ENCODE data around the gene ZBTB7C. TPM values are rescaled to one million over a fixed set of nuclear protein-coding genes. Genes with fewer than 3 reads are reported as not detected.

Gene ZBTB7C
- total RNA-seq, 6 donors from 2014 or later, result 6.1 to 18.1 (median 12.2) TPM

DNA sequence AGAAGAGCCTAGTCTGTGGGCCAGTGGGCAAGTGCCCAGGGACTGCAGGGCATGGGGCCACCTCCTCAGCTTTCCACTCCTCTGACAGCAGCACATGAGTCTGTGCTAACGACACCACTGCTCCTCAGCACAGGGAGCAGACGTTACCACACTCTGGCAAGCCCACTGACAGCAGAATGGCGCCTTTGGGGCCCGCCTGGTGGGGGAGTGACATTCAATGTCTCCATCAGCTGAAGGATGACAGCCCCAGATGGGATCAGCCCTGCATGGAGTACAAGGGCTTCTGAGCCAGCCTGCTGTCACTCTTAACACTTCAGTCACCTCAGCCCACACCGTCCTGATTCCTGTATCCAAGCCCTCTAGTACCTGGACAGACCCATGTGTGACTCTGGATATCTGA, 329.3 kb downstream of the ZBTB7C start:
- 93 to 95% methylated on average over 4 to 5 of the region's 5 CpGs for WGBS, 2 donors
- ATAC-seq (ENCODE audit: low FRiP score in 2 of 2) (no peak), DNase-seq (no peak)
- no peaks in the 10 kb centered on the region for H3K27me3 ChIP-seq
- H3K4me1 ChIP-seq, result no peaks in the 10 kb centered on the region
- no peak overlapping the region for H3K27ac ChIP-seq
- TF ChIP-seq, protein P1, sequence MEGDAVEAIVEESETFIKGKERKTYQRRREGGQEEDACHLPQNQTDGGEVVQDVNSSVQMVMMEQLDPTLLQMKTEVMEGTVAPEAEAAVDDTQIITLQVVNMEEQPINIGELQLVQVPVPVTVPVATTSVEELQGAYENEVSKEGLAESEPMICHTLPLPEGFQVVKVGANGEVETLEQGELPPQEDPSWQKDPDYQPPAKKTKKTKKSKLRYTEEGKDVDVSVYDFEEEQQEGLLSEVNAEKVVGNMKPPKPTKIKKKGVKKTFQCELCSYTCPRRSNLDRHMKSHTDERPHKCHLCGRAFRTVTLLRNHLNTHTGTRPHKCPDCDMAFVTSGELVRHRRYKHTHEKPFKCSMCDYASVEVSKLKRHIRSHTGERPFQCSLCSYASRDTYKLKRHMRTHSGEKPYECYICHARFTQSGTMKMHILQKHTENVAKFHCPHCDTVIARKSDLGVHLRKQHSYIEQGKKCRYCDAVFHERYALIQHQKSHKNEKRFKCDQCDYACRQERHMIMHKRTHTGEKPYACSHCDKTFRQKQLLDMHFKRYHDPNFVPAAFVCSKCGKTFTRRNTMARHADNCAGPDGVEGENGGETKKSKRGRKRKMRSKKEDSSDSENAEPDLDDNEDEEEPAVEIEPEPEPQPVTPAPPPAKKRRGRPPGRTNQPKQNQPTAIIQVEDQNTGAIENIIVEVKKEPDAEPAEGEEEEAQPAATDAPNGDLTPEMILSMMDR (IDR thresholded peaks at IDR 0.05), result no peak
- no peaks in the 10 kb centered on the region for H3K9me3 ChIP-seq
- no peak overlapping the region for H3K4me3 ChIP-seq
- no peaks in the 10 kb centered on the region for H3K36me3 ChIP-seq

DNA sequence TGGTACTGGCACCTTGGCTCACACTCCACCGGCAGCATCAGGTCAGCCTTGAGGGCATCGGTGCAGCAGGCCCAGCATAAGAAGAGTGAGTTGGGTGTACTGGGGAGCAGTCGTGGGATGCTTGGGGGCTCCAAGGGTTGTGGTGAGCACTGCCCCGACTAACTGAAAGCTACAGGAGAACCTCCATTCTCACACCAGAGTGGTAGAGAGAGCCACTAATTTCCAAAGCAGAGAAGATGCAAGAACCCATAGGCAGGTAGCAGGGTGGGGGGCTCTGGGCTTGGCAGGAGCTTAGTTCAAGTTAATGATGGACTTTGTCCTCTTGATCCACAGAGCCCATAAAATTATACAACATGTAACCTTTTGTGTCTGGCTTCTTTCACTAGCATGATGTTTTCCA, 330.7 kb downstream of the ZBTB7C start:
- TF ChIP-seq EP300 (IDR thresholded peaks at IDR 0.05) (no peak), POLR2A (IDR thresholded peaks at IDR 0.05) (no peak), POLR2AphosphoS5 (IDR thresholded peaks at IDR 0.05) (no peak)
- TF ChIP-seq, protein P1 (IDR thresholded peaks at IDR 0.05), result no peak

DNA sequence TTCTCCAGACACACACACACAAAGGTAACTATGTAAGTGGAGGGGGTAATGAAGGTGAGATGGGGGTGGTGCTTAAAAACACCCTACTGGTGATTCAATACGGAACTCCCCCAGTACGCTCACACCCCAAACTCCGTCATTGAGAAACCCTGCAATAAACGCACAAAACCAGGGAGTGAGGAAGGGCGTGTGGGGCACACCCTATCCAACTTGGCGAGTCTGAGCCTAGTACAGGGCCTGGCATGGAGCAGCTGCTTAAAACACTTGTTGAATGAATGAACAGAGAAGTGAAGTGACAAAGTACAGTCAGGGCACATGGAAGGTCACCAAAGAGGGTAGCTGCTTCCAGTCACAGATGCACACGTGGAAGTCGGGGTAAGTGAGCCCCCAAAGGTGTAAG, 331.9 kb downstream of the ZBTB7C start:
- Histone ChIP-seq H3K4me3 (no peak overlapping the region), H3K27ac (no peak overlapping the region), H3K4me1 (peaks cover 0 to 5% (median 1%) of the 10 kb centered on the region in 4 donors), H3K27me3 (no peaks in the 10 kb centered on the region), H3K9me3 (no peaks in the 10 kb centered on the region), H3K36me3 (no peaks in the 10 kb centered on the region)
- WGBS, 2 donors, result 82 to 92% methylated on average over 8 of the region's 8 CpGs
- DNase-seq (no peak), ATAC-seq (ENCODE audit: low FRiP score in 2 of 2) (no peak)
- no peak for TF ChIP-seq POLR2A (IDR thresholded peaks at IDR 0.05)
- TF ChIP-seq EP300 (IDR thresholded peaks at IDR 0.05), result no peak
- TF ChIP-seq, protein P1 (IDR thresholded peaks at IDR 0.05), result no peak

More for the DNA sequence above, 330.7 kb downstream of the ZBTB7C start:
- Histone ChIP-seq H3K4me1 (peaks cover 0 to 2% (median 0%) of the 10 kb centered on the region in 4 donors), H3K27ac (no peak overlapping the region), H3K36me3 (no peaks in the 10 kb centered on the region), H3K9me3 (no peaks in the 10 kb centered on the region), H3K4me3 (no peak overlapping the region), H3K27me3 (no peaks in the 10 kb centered on the region)
- 100% methylated on average over 2 to 4 of the region's 4 CpGs for WGBS, 2 donors
- ATAC-seq (ENCODE audit: low FRiP score in 2 of 2), result no peak
- no peak for DNase-seq

DNA sequence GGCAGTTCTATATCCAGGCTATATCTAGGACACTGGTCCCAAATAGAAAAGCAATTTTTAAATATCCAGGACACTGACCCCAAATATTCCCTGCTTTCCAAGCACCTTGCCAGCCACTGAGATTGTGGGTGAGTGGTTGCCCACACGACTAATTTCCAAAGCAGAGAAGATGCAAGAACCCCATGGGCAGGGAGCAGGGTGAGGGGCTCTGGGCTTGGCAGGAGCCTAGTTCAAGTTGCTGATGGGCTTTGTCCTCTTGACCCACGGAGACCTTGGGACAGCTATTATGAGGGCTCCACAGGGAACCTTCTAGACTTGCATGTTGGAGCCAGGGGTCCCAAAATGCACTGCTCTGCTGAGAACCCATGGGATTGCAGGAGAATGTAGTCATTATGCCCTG, 332.7 kb downstream of the ZBTB7C start:
- H3K9me3 ChIP-seq, result no peaks in the 10 kb centered on the region
- no peak for DNase-seq

DNA sequence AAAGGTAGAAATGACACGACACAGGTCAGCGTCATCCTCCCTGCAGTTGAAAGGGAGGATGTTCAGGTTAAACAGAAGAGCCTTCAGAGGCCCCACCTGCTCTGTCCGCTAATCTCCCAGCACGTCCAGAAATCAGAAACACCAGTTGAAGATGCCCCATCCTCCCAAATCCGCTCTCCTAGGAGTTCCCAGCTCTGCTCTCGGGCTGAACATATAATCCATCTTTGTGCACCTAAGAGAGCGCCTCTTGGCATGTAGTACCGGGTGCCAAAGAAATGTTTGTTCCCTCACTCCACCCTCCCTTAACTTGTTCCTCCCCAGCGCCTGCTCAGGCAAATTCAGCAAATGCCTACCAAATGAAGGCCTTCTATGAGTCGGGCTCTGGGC, 333.5 kb downstream of the ZBTB7C start:
- H3K36me3 ChIP-seq, result no peaks in the 10 kb centered on the region
- DNase-seq (no peak), ATAC-seq (ENCODE audit: low FRiP score in 2 of 2) (no peak)
- TF ChIP-seq POLR2AphosphoS5 (IDR thresholded peaks at IDR 0.05) (no peak), EP300 (IDR thresholded peaks at IDR 0.05) (no peak), POLR2A (IDR thresholded peaks at IDR 0.05) (no peak)
- TF ChIP-seq, protein P1 (IDR thresholded peaks at IDR 0.05), result no peak
- 71 to 74% methylated on average over 10 of the region's 10 CpGs for WGBS, 2 donors
- no peaks in the 10 kb centered on the region for H3K9me3 ChIP-seq
- no peaks in the 10 kb centered on the region for H3K27me3 ChIP-seq
- no peak overlapping the region for H3K27ac ChIP-seq
- H3K4me3 ChIP-seq, result no peak overlapping the region
- peaks cover 0 to 5% (median 1%) of the 10 kb centered on the region in 4 donors for H3K4me1 ChIP-seq

More for the DNA sequence above, 332.7 kb downstream of the ZBTB7C start:
- Histone ChIP-seq H3K27ac (no peak overlapping the region), H3K4me3 (no peak overlapping the region), H3K4me1 (peaks cover 0 to 5% (median 1%) of the 10 kb centered on the region in 4 donors), H3K36me3 (no peaks in the 10 kb centered on the region), H3K27me3 (no peaks in the 10 kb centered on the region)
- TF ChIP-seq, protein P1 (IDR thresholded peaks at IDR 0.05), result no peak
- TF ChIP-seq POLR2AphosphoS5 (IDR thresholded peaks at IDR 0.05) (no peak), POLR2A (IDR thresholded peaks at IDR 0.05) (no peak), EP300 (IDR thresholded peaks at IDR 0.05) (no peak)
- 81 to 83% methylated on average over 2 of the region's 2 CpGs for WGBS, 2 donors
- no peak for ATAC-seq (ENCODE audit: low FRiP score in 2 of 2)
